Small intestine (tissue), 7 donors: ENCODE measurements around the gene MYLK. TPM values are rescaled to one million over a fixed set of nuclear protein-coding genes. Genes with fewer than 3 reads are reported as not detected.
A peak's percentile ranks its signal among the peaks of the same experiment; 100 is the strongest.

Experiments used
- DNase-seq, 2 donors: peaks; one replicate each; pipeline versions ENCODE4 v3.0.0 to v3.0.0-alpha.2; 2013
- FAIRE-seq: peaks from 2 replicates; lab custom pipeline; 2012; peaks lifted over from hg19 to GRCh38; lab: Jason Lieb, UNC
- H3K27ac ChIP-seq, 3 donors: one replicate each; pipeline ENCODE4 v1.5.1; 2013; ENCODE audit warnings: low read length in 2 of 3, mild to moderate bottlenecking in 2 of 3, control low read depth in 1 of 3, inconsistent platforms in 1 of 3, low read depth in 1 of 3, moderate library complexity in 1 of 3
- H3K27me3 ChIP-seq, 3 donors: one replicate each; pipeline ENCODE4 v1.6.1; 2013; ENCODE audit warnings: low read length in 3 of 3, inconsistent platforms in 1 of 3; ENCODE audit not compliant: control insufficient read depth in 3 of 3, insufficient read depth in 3 of 3
- H3K36me3 ChIP-seq, 3 donors: one replicate each; pipeline ENCODE4 v1.6.1; 2013; ENCODE audit warnings: low read length in 3 of 3, inconsistent platforms in 1 of 3, low read depth in 1 of 3, mild to moderate bottlenecking in 1 of 3, moderate library complexity in 1 of 3; ENCODE audit not compliant: control insufficient read depth in 3 of 3, insufficient read depth in 2 of 3
- H3K4me1 ChIP-seq, 3 donors: one replicate each; pipeline ENCODE4 v1.6.1; 2013; ENCODE audit warnings: low read length in 2 of 3, inconsistent platforms in 1 of 3, low read depth in 1 of 3, mild to moderate bottlenecking in 1 of 3, moderate library complexity in 1 of 3; ENCODE audit not compliant: control insufficient read depth in 3 of 3, insufficient read depth in 2 of 3
- H3K4me3 ChIP-seq, 3 donors: one replicate each; pipeline ENCODE4 v1.5.1; 2013; ENCODE audit warnings: low read length in 3 of 3, control low read depth in 1 of 3, inconsistent platforms in 1 of 3, low read depth in 1 of 3, mild to moderate bottlenecking in 1 of 3, moderate library complexity in 1 of 3
- H3K9me3 ChIP-seq, 2 donors: one replicate each; pipeline ENCODE4 v1.6.1; 2013; ENCODE audit warnings: low read depth in 1 of 2, low read length in 1 of 2; ENCODE audit not compliant: control insufficient read depth in 2 of 2, insufficient read depth in 1 of 2
- WGBS, 3 donors: extraction: QIAGEN DNeasy Blood & Tissue Kit; methylation state at CpG; one replicate each; pipeline ENCODE4 v1.1.7; 2013; 5-methylcytosine and 5-hydroxymethylcytosine counted together
- polyA plus RNA-seq, 4 donors: library from polyadenylated mRNA; stranded (reverse) in 3 of 4; unstranded in 1 of 4; fragments of 200-250 nt in 3 of 4; fragments of 120-200 nt in 1 of 4; gene quantifications; one replicate each; pipeline versions ENCODE4 v1.2.1 to v1.2.3, GENCODE V29; 2013
- donor health status: healthy with polysubstance abuse.
- donor health status: control.
- donor health status: control.
- donor health status: Bipolar disorder and iron deficiency.
- donor health status: healthy.

The MYLK gene
- polyA plus RNA-seq, 4 donors, result 2.2 to 51.5 (median 24.5) TPM

GRCh38 chr3:123817413-123817812 is 66.7 kb downstream of the MYLK start:
- no peak for DNase-seq
- peaks cover 0 to 8% (median 0%) of the 10 kb centered on the region in 3 donors for H3K4me1 ChIP-seq
- no peaks in the 10 kb centered on the region for H3K27me3 ChIP-seq
- H3K27ac ChIP-seq, result peak overlapping the region in 1 of 3 donors; percentile 45
- no peak overlapping the region for H3K4me3 ChIP-seq
- no peaks in the 10 kb centered on the region for H3K36me3 ChIP-seq
- WGBS, 3 donors, result 77 to 87% (median 86%) methylated on average over 4 of the region's 4 CpGs
- H3K9me3 ChIP-seq, result peaks cover 0 to 9% of the 10 kb centered on the region in 2 donors
- no peak for FAIRE-seq

- Histone ChIP-seq H3K27me3 (no peaks in the 10 kb centered on the region), H3K4me1 (peaks cover 0 to 8% (median 0%) of the 10 kb centered on the region in 3 donors), H3K36me3 (no peaks in the 10 kb centered on the region), H3K27ac (peak overlapping the region in 1 of 3 donors; percentile 29), H3K9me3 (peaks cover 0 to 2% of the 10 kb centered on the region in 2 donors), H3K4me3 (no peak overlapping the region)
- 60 to 73% (median 64%) methylated on average over 5 of the region's 5 CpGs for WGBS, 3 donors
- no peak for DNase-seq
- no peak for FAIRE-seq
Observed at GRCh38 chr3:123816673-123817207, 67.4 kb downstream of the MYLK start.

GRCh38 chr3:123815981-123816380 is 68.2 kb downstream of the MYLK start:
- Histone ChIP-seq H3K9me3 (no peaks in the 10 kb centered on the region), H3K36me3 (no peaks in the 10 kb centered on the region), H3K4me3 (no peak overlapping the region), H3K27ac (no peak overlapping the region), H3K27me3 (no peaks in the 10 kb centered on the region), H3K4me1 (peaks cover 0 to 8% (median 0%) of the 10 kb centered on the region in 3 donors)
- 79 to 93% (median 89%) methylated on average over 1 of the region's 1 CpG for WGBS, 3 donors
- DNase-seq (no peak), FAIRE-seq (no peak)

- Histone ChIP-seq H3K36me3 (no peaks in the 10 kb centered on the region), H3K27me3 (no peaks in the 10 kb centered on the region), H3K4me3 (no peak overlapping the region), H3K4me1 (peaks cover 0 to 8% (median 0%) of the 10 kb centered on the region in 3 donors), H3K27ac (no peak overlapping the region), H3K9me3 (no peaks in the 10 kb centered on the region)
- FAIRE-seq (no peak), DNase-seq (no peak)
- 93 to 95% (median 95%) methylated on average over 4 of the region's 4 CpGs for whole genome bisulfite sequencing, 3 donors
Observed at GRCh38 chr3:123813876-123814275, 70.3 kb downstream of the MYLK start.

GRCh38 chr3:123809597-123809996 is 74.5 kb downstream of the MYLK start:
- Histone ChIP-seq H3K9me3 (no peaks in the 10 kb centered on the region), H3K27me3 (no peaks in the 10 kb centered on the region), H3K4me1 (peaks cover 0 to 17% (median 2%) of the 10 kb centered on the region in 3 donors), H3K27ac (no peak overlapping the region), H3K4me3 (no peak overlapping the region), H3K36me3 (no peaks in the 10 kb centered on the region)
- no peak for FAIRE-seq
- DNase-seq, result no peak
- WGBS, 3 donors, result 73 to 86% (median 85%) methylated on average over 4 of the region's 4 CpGs

- DNase-seq (peak in 1 of 2 donors; percentile 42), FAIRE-seq (no peak)
- Histone ChIP-seq H3K27me3 (no peaks in the 10 kb centered on the region), H3K36me3 (no peaks in the 10 kb centered on the region), H3K4me1 (peaks cover 0 to 17% (median 2%) of the 10 kb centered on the region in 3 donors), H3K9me3 (no peaks in the 10 kb centered on the region), H3K27ac (no peak overlapping the region), H3K4me3 (no peak overlapping the region)
- WGBS, 3 donors, result 30 to 62% (median 40%) methylated on average over 2 of the region's 2 CpGs
Observed at GRCh38 chr3:123808812-123809211, 75.3 kb downstream of the MYLK start.

DNA sequence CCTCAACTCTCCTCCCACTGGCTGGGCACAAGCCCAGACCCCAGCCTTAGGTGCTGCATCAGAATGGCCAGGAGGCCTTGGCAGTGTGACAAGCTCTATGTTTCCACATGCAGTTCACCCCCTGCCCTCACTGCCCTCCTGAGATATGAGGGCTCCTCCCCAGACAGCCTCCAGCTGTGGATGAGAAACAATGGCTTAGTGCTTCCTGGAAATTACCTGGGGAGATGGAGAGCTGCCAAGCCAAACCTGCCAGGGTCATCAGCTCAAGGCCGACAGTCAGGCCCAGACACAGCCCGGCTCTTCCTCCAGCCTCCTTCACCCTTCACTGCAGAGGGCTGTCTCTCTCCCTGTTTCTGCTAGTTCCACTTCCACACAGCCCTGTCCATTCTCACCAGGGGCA is 76.3 kb downstream of the MYLK start:
- Histone ChIP-seq H3K36me3 (no peaks in the 10 kb centered on the region), H3K9me3 (no peaks in the 10 kb centered on the region), H3K27me3 (peaks cover 0 to 3% (median 0%) of the 10 kb centered on the region in 3 donors), H3K27ac (no peak overlapping the region), H3K4me1 (peaks cover 0 to 17% (median 2%) of the 10 kb centered on the region in 3 donors), H3K4me3 (no peak overlapping the region)
- 0 to 56% (median 47%) methylated on average over 2 of the region's 2 CpGs for WGBS, 3 donors
- no peak for FAIRE-seq
- DNase-seq, result peak; percentile 12 to 36

- no peak overlapping the region for H3K4me3 ChIP-seq
- no peak overlapping the region for H3K27ac ChIP-seq
- H3K9me3 ChIP-seq, result no peaks in the 10 kb centered on the region
- WGBS, 3 donors, result 58 to 69% (median 66%) methylated on average over 2 of the region's 2 CpGs
- no peaks in the 10 kb centered on the region for H3K36me3 ChIP-seq
- no peak for DNase-seq
- H3K4me1 ChIP-seq, result peaks cover 0 to 17% (median 2%) of the 10 kb centered on the region in 3 donors
- no peak for FAIRE-seq
- H3K27me3 ChIP-seq, result peaks cover 0 to 6% (median 0%) of the 10 kb centered on the region in 3 donors
Observed at GRCh38 chr3:123805504-123805903, 78.6 kb downstream of the MYLK start.

DNA sequence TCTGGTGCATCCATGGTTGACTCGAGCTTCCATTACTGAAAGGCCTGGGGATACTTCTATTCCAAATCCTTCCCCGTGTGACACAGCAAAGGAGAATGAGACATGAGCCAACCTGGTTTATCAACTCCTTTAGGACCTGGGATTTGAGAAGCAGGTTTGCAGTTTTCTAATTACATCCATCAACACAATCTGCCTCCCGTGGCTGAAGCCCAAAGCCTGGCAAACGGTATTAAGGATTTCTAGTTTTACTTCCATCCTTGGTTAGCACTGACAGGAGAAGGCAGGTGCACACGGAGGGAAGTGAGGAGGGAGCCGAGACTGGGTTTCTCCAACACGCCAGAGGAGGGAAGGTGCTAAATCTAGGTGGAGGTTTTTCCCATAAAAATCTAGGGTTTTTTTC is 79.0 kb downstream of the MYLK start:
- Histone ChIP-seq H3K4me3 (no peak overlapping the region), H3K27me3 (peaks cover 0 to 6% (median 0%) of the 10 kb centered on the region in 3 donors), H3K9me3 (no peaks in the 10 kb centered on the region), H3K4me1 (peaks cover 0 to 18% (median 2%) of the 10 kb centered on the region in 3 donors), H3K27ac (no peak overlapping the region), H3K36me3 (no peaks in the 10 kb centered on the region)
- DNase-seq (no peak), FAIRE-seq (no peak)
- WGBS, 3 donors, result 82 to 90% (median 89%) methylated on average over 7 of the region's 7 CpGs
